Activated CD8-positive, alpha-beta memory T cell treated with anti-CD3 and anti-CD28 coated beads, Interleukin-2, amount 50 U/mL, for 4 hours (primary cell): ENCODE measurements around the gene ST7L.

Source experiments
- DNase-seq: peaks from one replicate; pipeline ENCODE4 v3.0.0-alpha.2; 2020

Gene ST7L

GRCh38 chr1:112544011-112544688, 74.8 kb downstream of the ST7L start:
- no peak for DNase-seq

DNA sequence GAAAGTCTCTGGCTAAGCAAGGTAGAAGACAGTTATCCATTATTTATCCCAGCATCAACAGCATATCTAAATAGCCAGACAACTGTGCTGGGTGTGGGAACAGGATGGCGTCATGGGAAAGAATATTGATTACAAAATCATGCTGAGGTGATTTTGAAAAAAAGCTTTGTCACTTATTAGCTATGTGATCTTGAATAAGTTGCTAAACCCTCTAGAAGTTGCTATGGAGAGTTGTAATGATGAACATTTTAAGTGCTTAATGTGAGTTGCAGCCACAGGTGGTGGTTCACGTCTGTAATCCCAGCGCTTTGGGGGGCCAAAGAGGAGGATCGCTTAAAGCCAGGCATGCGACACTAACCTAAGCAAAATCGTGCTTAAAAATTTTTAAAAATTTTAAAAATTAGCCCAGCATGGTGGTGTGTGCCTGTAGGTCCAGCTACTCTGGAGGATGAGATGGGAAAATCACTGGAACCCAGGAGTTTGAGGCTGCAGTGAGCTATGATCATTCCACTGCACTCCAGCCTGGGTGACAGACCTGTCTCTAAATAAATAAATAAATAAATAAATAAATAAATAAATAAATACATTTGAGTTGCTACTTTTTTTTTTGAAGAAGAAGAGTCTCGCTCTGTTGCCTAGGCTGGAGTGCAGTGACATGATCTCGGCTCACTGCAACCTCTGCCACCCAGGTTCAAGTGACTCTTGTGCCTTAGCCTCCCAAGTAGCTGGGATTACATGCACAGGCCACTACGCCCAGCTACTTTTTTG, 76.6 kb downstream of the ST7L start:
- no peak for DNase-seq

- no peak for DNase-seq
Measured at GRCh38 chr1:112541299-112541698, 77.6 kb downstream of the ST7L start.

DNA sequence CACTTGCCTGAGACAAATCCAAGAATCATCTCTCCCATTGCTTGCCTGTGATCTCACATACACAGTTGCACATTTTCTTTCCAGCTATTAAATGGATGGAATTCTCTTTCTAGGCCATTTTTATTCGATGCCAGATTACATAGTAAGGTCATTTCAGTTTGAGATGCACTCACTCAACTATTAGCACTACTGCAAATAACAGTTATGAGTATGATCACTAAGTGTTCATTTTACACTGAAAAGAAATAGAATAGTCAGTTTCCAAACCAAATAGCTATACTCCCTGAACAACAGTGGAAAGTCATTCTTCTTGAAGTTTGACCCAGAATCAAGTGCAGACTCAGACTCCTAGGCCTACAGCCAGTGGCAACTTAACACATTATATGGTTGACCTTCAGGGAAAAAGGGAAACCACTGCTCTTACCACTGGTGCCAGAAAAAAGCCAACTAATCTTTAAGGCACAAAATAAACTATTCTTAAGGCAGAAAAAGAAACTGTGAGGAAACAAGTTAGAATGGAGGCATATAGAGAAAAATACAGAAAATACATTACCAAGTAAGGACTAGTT, 78.6 kb downstream of the ST7L start:
- no peak for DNase-seq

DNA sequence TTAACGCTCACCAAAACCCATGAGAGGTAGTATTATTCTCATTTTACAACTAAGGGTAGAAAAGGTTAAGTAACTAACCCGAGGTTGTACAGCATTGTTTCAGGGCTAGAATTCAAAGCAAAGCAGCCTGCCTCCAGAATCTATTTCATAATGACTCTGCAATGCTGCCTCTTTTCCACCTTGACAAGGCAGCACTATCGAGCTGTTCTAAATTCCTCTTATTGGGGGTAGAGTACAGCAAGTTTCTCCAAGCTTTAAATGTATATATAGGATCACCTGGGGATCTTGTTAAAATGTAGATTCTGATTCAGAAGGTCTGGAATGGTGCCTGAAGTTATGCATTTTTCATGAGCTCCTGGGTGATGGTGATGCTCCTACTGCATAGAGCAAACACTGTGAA, 80.1 kb downstream of the ST7L start:
- no peak for DNase-seq

DNA sequence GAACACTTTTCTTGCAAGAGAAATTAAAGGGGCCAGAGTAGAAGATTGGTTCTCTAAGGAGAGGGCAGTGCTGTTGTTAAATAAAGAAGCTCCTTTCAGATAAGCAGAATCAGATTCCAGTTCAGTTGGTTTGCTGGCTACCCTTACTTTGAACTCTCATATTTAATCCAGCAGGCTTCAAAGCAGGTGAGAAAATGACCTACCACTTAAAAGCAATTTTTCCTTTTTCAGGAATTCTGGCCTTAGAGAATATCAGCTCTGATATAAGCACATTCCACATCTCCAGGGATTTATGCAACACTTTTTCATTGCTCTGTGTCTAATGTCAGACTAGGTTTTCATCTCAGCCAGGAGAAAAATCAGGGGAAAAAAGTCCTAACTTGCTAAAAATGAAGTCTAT, 81.5 kb downstream of the ST7L start:
- no peak for DNase-seq

DNA sequence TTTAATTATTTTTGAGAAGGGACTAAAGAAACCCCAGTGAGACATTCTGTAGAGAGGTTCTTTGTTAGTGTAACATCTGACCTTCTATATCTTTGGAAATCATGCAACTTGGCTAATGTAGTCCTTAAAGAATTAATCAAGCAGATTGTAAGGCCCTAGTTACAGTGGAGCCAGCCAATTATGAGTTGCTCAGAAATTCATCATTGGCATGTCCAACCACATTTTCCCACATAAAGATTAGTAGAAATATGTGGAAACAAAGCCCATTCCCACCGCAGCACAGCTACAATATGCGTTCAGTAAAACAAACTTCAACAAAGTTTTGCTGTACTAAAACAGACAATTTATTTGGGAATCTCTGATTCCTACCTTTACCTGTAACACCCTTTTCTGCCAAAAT, 82.4 kb downstream of the ST7L start:
- DNase-seq: no peak

GRCh38 chr1:112533029-112533428, 85.9 kb downstream of the ST7L start:
- no peak for DNase-seq

DNA sequence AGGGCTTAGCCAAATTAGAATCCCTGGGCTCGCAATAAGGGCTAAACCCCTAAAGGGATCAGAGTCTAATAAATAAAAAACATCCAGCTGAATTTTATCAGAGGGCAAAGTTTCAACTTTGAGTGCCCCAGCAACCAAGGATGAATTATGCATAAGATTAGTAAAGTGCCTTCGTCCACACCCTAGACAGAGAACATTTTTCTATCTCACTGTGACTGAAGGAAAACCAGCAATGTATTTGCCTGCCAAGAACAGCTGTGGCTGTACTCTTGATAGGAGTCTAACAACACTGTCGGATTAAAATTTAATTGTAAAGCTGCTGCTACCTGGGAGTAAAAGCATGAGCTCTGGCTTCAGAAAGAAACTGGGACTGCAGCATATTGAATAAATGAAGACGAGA, 86.9 kb downstream of the ST7L start:
- DNase-seq: no peak

DNA sequence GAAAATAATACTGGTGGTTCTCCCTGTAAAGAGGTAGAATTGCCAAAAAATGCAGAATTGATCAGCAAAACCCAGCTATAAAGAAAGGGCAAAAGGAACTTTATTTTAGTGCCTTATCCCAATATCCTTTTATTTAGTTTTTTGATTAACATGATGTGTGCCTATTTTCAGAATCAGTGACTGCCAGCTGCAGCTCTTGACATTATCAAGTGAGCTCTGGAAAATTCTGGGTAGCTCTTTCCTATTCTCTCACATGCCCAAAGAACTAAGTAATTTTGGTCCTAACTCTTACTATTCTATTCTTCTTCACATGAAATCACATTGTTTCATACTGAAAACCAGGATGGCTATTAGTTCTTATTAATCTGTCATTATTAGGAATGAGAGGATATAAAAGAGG, 88.1 kb downstream of the ST7L start:
- DNase-seq: no peak

GRCh38 chr1:112529301-112529700, 89.6 kb downstream of the ST7L start:
- DNase-seq: no peak

DNA sequence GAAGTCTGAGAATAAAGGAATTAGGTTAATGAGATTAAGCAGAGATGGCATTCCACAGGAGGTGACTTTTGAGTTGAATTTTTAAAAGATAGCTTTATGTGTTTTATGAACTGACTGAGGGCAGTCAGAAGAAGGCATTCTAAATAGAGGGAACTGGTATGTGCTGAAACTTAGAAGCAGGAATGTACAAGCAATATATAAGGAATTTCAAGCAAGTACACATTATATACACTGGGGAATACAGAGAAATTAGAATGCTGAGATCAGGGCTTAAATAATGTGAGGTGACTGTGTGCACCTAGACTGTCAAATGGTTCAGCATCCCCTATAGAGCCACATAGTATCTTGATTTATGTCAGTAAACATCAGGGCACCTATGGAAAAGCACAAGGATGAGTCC, 90.9 kb downstream of the ST7L start:
- no peak for DNase-seq

- DNase-seq: no peak
Measured at GRCh38 chr1:112527266-112528010, 91.5 kb downstream of the ST7L start.

DNA sequence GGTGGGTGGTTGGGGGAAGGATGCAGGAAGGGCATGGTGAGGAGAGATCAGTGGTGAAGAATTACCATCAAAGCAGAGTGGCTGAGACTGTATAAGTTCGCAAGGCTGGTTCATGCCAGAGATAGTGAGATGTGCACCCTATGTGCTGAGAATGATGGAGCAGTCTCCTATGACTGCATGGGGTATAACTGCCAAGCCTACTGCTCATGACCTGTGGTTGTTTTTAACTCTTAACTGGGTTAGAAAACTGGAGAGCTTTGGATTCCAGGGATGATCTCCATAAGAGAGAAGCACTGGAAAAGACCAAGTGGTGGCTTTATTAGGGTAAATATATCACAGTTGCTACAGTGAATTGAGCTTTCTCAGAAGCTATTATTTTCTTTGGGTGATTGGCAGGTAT, 94.0 kb downstream of the ST7L start:
- no peak for DNase-seq

DNA sequence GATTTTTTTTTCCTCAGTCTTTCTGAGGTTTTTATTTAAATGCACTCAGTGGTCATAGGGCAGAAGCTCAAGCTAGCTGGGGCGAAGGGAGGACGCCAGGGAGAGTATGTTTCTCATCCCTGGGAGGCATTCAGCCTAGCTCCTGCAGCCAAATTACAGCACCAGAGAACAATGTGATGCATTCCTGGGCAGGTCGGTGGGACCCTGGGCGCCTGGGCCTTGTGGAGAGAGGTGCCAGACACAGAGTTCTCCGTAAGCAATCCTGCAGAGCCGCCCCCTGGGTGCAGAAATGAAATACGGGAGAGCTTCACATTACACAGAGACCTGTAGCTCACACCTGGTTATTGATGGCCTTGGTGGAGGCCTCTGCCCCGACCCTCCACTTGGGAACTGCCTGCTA, 94.7 kb downstream of the ST7L start:
- DNase-seq: no peak

GRCh38 chr1:112522621-112523020, 96.3 kb downstream of the ST7L start:
- no peak for DNase-seq

DNA sequence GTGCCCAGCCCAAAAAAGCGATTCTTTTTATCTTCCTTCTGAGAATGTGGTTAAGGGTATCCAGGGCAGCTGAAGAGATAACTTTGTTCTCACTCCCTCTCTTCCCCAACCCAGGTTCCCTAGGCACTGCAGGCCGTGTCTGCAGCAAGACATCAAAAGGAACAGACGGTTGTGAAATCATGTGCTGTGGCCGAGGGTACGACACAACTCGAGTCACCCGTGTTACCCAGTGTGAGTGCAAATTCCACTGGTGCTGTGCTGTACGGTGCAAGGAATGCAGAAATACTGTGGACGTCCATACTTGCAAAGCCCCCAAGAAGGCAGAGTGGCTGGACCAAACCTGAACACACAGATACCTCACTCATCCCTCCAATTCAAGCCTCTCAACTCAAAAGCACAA, 98.8 kb downstream of the ST7L start:
- no peak for DNase-seq

GRCh38 chr1:112518186-112518585, 100.8 kb downstream of the ST7L start:
- no peak for DNase-seq

DNA sequence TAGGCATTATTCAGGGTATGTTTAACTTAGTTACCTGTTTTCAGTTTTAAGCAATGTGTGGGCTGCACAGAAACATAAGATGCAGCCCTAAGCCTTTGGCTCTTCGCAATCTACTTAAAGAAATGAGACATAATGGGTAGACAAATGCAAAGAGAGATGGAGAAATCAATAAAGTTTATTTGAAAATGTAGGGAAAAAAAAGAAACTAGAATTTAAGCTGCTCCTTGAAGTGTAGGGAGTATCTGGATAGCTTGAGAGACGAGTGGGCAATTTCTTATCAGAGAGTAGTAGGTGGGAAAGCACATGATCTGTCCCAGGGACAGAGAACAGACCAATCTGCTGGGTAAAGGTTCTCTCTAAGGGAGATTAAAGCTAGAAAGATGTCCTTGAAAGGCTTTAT, 101.3 kb downstream of the ST7L start:
- no peak for DNase-seq

DNA sequence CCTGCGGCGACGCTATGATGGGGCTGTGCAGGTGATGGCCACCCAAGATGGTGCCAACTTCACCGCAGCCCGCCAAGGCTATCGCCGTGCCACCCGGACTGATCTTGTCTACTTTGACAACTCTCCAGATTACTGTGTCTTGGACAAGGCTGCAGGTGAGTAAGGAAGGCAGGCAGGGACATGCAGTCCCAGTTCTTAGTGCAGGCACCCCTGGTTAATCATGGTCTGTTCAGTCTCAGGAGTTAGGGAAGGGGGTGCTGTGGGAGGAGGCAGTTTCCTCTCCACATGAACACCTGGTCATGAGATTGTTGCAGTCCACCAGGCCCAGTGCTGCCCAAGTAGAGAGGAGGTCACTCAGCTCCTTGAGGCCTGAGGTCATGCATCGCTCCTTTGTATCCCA, 101.7 kb downstream of the ST7L start:
- DNase-seq: no peak

GRCh38 chr1:112516141-112516540, 102.8 kb downstream of the ST7L start:
- no peak for DNase-seq

GRCh38 chr1:112515311-112516009, 103.5 kb downstream of the ST7L start:
- no peak for DNase-seq

- DNase-seq: no peak
Measured at GRCh38 chr1:112514901-112515300, 104.0 kb downstream of the ST7L start.
